Caco-2 (cell line): Measurements from ENCODE around the gene EPX. TPM values are rescaled to one million over a fixed set of nuclear protein-coding genes. Genes with fewer than 3 reads are reported as not detected.

ENCODE experiments used
- BruUV-seq: library from RNA; stranded (reverse); fragments of 400-500 nt; replicated peaks from 2 replicates; lab custom pipeline; 2021; lab: Mats Ljungman, UMichigan
- CTCF ChIA-PET: fragments of 300-600 bp; sonication (Branson Sonifier 250); formaldehyde crosslinking; loops from one replicate; lab custom pipeline; 2022; ENCODE audit warnings: antibody characterized with exemption; lab: Charles Lee
- POLR2A ChIA-PET: fragments of 300-600 bp; sonication (Branson Sonifier 250); formaldehyde crosslinking; loops from one replicate; lab custom pipeline; 2022; ENCODE audit warnings: antibody characterized with exemption; lab: Charles Lee
- DNase-seq, 2 experiments: peaks; one replicate each; pipeline versions ENCODE4 v3.0.0 to v3.0.0-alpha.2; 2020 to 2022
- H3K27me3 ChIP-seq: replicated peaks from 2 replicates; pipeline ENCODE4 v1.6.0; 2011; ENCODE audit warnings: low read length; ENCODE audit not compliant: control insufficient read depth, insufficient read depth
- H3K36me3 ChIP-seq: 2 replicates; pipeline ENCODE4 v1.5.1; 2011; ENCODE audit warnings: low read length; ENCODE audit not compliant: control insufficient read depth, insufficient read depth
- H3K4me1 ChIP-seq: fragments of 250-450 bp; sonication (Bioruptor Pico); 2 replicates; pipeline ENCODE4 v1.5.1; 2020; ENCODE audit warnings: mild to moderate bottlenecking
- H3K4me3 ChIP-seq: 2 replicates; pipeline ENCODE4 v1.5.1; 2011; ENCODE audit warnings: low read depth, mild to moderate bottlenecking, control low read depth, low read length
- H3K9me3 ChIP-seq: fragments of 250-450 bp; sonication (Bioruptor Pico); 2 replicates; pipeline ENCODE4 v1.5.1; 2020; ENCODE audit warnings: mild to moderate bottlenecking, moderate library complexity
- H3K27ac Mint-ChIP-seq: one replicate; pipeline ENCODE4 v1.8.0; 2022; ENCODE audit warnings: mixed read lengths; ENCODE audit not compliant: unreplicated experiment
- H3K27me3 Mint-ChIP-seq: one replicate; pipeline ENCODE4 v1.8.0; 2022; ENCODE audit warnings: mixed read lengths; ENCODE audit not compliant: insufficient read depth, unreplicated experiment
- H3K36me3 Mint-ChIP-seq: one replicate; pipeline ENCODE4 v1.8.0; 2022; ENCODE audit warnings: mild to moderate bottlenecking, mixed read lengths; ENCODE audit not compliant: insufficient read depth, unreplicated experiment
- H3K4me1 Mint-ChIP-seq: one replicate; pipeline ENCODE4 v1.8.0; 2022; ENCODE audit warnings: low read depth, mixed read lengths; ENCODE audit not compliant: unreplicated experiment
- H3K4me3 Mint-ChIP-seq: one replicate; pipeline ENCODE4 v1.8.0; 2022; ENCODE audit warnings: mild to moderate bottlenecking, moderate library complexity, mixed read lengths; ENCODE audit not compliant: unreplicated experiment
- H3K9me3 Mint-ChIP-seq: one replicate; pipeline ENCODE4 v1.8.0; 2022; ENCODE audit warnings: mixed read lengths; ENCODE audit not compliant: unreplicated experiment
- intact Hi-C: fragments of 100-400 bp; cut with micrococcal nuclease; formaldehyde crosslinking; loops from one replicate; pipeline ENCODE4 v1.10.0; 2022; ENCODE audit not compliant: unreplicated experiment
- total RNA-seq: library from RNA; stranded (reverse); gene quantifications from 2 replicates; pipeline ENCODE4 v1.2.3, GENCODE V29; 2022
- TF ChIP-seq, protein P1 (sequence below), 2 experiments: fragments of 200-600 bp in 1 of 2; IDR thresholded peaks; 1 replicate in 1 of 2; 2 replicates in 1 of 2; pipeline versions ENCODE4 v1.5.1 to v1.8.0; 2011 to 2022; ENCODE audit warnings: antibody characterized with exemption in 1 of 2, control low read depth in 1 of 2, inconsistent platforms in 1 of 2, low read depth in 1 of 2, low read length in 1 of 2, mild to moderate bottlenecking in 1 of 2, moderate library complexity in 1 of 2; ENCODE audit not compliant: insufficient read depth in 1 of 2, severe bottlenecking in 1 of 2, unreplicated experiment in 1 of 2

Gene EPX
- total RNA-seq, 1 experiment from 2014 or later, result not detected

DNA sequence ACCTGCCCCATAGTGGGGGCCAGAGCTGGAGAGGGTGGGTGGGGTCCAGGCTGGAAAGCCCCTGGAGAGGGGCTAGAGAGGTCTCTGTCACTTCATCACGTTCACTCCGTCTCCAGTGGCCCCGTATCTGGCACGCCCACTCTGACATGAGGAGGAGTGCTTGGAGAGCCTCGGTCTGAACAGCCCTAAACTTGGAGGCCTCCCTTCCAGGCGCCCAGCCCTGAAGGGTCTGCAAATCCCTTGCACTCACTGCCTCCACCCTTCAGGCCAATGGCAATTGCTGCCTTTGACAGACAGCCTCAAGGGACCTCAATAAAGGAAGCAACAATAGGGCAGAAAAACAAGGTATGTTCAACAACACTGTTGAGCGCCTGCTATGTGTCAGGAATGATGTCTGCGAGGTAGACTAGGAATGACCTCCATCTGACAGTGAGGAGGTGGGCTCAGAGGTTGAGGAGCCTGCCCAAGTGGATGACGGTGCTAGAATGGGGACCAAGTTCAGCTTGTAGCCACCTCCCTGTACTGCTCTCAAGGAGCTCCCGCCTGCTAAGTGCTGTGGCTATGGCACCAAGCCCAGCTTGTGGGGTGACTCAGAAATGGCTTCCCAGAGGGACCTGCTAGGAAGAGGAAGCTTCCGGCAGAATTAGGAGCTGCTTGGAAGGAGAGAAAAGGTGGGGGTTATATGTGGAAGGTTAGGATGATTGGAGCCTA is 2.9 kb upstream of the EPX start:
- no TSS peak for BruUV-seq
- H3K4me3 ChIP-seq, result no peak overlapping the region
- Mint-ChIP-seq H3K36me3 (no peaks in the 10 kb centered on the region), H3K4me3 (no peak overlapping the region), H3K9me3 (no peaks in the 10 kb centered on the region), H3K27ac (no peak overlapping the region), H3K4me1 (peaks cover 8% of the 10 kb centered on the region), H3K27me3 (peaks cover 8% of the 10 kb centered on the region)
- intact Hi-C loops, result no loop called here
- DNase-seq, result no peak
- no peaks in the 10 kb centered on the region for H3K27me3 ChIP-seq
- POLR2A ChIA-PET, result no interaction called here
- no peaks in the 10 kb centered on the region for H3K9me3 ChIP-seq
- TF ChIP-seq, protein P1, sequence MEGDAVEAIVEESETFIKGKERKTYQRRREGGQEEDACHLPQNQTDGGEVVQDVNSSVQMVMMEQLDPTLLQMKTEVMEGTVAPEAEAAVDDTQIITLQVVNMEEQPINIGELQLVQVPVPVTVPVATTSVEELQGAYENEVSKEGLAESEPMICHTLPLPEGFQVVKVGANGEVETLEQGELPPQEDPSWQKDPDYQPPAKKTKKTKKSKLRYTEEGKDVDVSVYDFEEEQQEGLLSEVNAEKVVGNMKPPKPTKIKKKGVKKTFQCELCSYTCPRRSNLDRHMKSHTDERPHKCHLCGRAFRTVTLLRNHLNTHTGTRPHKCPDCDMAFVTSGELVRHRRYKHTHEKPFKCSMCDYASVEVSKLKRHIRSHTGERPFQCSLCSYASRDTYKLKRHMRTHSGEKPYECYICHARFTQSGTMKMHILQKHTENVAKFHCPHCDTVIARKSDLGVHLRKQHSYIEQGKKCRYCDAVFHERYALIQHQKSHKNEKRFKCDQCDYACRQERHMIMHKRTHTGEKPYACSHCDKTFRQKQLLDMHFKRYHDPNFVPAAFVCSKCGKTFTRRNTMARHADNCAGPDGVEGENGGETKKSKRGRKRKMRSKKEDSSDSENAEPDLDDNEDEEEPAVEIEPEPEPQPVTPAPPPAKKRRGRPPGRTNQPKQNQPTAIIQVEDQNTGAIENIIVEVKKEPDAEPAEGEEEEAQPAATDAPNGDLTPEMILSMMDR (IDR thresholded peaks at IDR 0.05; ENCODE audit: insufficient read depth in 1 of 2, low read depth in 1 of 2, low read length in 1 of 2, severe bottlenecking in 1 of 2, unreplicated experiment in 1 of 2), result no peak
- CTCF ChIA-PET, result no interaction called here
- peaks cover 8% of the 10 kb centered on the region for H3K4me1 ChIP-seq
- no peaks in the 10 kb centered on the region for H3K36me3 ChIP-seq

DNA sequence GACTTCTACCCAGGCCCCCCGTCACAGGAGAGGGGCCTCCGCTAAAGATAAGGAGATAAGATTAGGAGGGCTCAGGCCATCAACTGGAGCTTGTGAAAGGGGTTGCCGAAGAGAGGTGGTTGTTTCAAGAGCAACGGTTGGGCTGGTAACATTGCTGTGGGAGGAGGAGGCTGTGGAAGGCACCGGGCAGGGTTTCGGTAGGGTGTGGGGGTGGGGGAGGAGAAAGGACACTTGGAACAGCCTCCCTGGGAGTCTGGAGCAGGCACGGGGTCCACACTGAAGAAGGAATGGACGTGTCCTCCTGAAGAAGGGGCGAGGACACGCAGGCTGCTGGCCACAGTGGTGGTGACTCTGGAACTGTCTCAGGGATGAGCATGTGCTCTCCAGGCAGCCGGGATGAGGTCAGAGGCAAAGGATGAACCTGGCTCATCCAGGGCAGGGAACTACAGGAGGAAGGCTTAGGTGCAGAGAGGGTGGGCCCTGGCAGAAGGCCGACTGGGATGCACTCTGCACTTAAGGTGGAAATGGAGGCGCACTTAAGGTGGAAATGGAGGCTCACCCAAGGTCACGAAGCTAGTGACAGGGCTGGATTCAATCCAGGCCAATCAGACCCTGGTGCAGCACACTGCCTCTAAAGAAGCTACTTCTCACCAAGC is 1.2 kb upstream of the EPX start:
- Histone ChIP-seq H3K36me3 (no peaks in the 10 kb centered on the region), H3K9me3 (no peaks in the 10 kb centered on the region), H3K4me3 (no peak overlapping the region), H3K4me1 (peaks cover 8% of the 10 kb centered on the region), H3K27me3 (no peaks in the 10 kb centered on the region)
- intact Hi-C loops, result no loop called here
- ChIA-PET POLR2A (no interaction called here), CTCF (interaction anchor here (0.6 kb wide), 1 partner anchor 21 kb away, joined by 4 read pairs; no protein-coding TSS in a partner anchor)
- Mint-ChIP-seq H3K9me3 (no peaks in the 10 kb centered on the region), H3K4me1 (peaks cover 8% of the 10 kb centered on the region), H3K36me3 (no peaks in the 10 kb centered on the region), H3K27ac (no peak overlapping the region), H3K4me3 (no peak overlapping the region), H3K27me3 (peaks cover 8% of the 10 kb centered on the region)
- TF ChIP-seq, protein P1 (IDR thresholded peaks at IDR 0.05; ENCODE audit: insufficient read depth in 1 of 2, low read depth in 1 of 2, low read length in 1 of 2, severe bottlenecking in 1 of 2, unreplicated experiment in 1 of 2), result no peak
- no peak for DNase-seq
- BruUV-seq, result no TSS peak

DNA sequence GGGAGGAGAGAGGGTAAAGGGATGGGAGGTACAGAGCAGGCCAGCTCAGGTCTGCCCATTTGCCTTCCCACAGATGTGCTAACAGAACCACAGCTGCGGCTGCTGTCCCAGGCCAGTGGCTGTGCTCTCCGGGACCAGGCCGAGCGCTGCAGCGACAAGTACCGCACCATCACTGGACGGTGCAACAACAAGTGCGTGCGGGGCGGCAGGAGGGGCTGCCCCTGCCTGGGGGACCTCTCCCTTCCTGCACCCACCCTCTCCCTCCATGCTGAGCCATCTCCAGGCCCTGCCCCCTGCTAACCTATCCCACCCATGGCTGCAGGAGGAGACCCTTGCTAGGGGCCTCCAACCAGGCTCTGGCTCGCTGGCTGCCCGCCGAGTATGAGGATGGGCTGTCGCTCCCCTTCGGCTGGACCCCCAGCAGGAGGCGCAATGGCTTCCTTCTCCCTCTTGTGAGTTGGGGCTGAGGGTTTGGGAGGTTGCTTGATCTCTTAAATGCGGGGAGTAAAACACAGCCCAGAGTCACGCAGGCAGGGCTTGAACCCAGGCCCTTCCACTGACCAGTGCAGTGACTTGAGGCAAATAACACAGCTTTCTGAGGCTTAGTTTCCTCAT is 1.2 kb downstream of the EPX start:
- no peak overlapping the region for H3K4me3 Mint-ChIP-seq
- Histone ChIP-seq H3K4me1 (peaks cover 8% of the 10 kb centered on the region), H3K4me3 (no peak overlapping the region), H3K36me3 (no peaks in the 10 kb centered on the region), H3K9me3 (no peaks in the 10 kb centered on the region), H3K27me3 (no peaks in the 10 kb centered on the region)
- no peaks in the 10 kb centered on the region for H3K36me3 Mint-ChIP-seq
- H3K27ac Mint-ChIP-seq, result no peak overlapping the region
- CTCF ChIA-PET, result interaction anchor here (1.1 kb wide), 1 partner anchor 10 kb away, joined by 5 read pairs; no protein-coding TSS in a partner anchor
- no peaks in the 10 kb centered on the region for H3K9me3 Mint-ChIP-seq
- TF ChIP-seq, protein P1 (IDR thresholded peaks at IDR 0.05; ENCODE audit: insufficient read depth in 1 of 2, low read depth in 1 of 2, low read length in 1 of 2, severe bottlenecking in 1 of 2, unreplicated experiment in 1 of 2), result no peak
- H3K27me3 Mint-ChIP-seq, result peaks cover 6% of the 10 kb centered on the region
- POLR2A ChIA-PET, result no interaction called here
- peaks cover 8% of the 10 kb centered on the region for H3K4me1 Mint-ChIP-seq
- DNase-seq, result no peak
- intact Hi-C loops, result no loop called here
- no TSS peak for BruUV-seq
